ENCODE results near the gene GRK2. TPM values are rescaled to one million over a fixed set of nuclear protein-coding genes. Genes with fewer than 3 reads are reported as not detected.

Gene GRK2
- total and polyA plus RNA-seq, 9 of the 15 experiments (the other 6 are each of a cell fraction or from before 2014, with no cell fraction given) = 0.24 to 95.8 (median 56.5) TPM

GRCh38 chr11:67317888-67318555 is 51.7 kb downstream of the GRK2 start (continued):
- TF ChIP-seq RBM34 (IDR thresholded peaks at IDR 0.05; ENCODE audit: borderline replicate concordance, insufficient read depth, low read length) (no peak), ZBTB17 (CRISPR knock-in tag; IDR thresholded peaks at IDR 0.05) (peak; percentile 44; the same call in 1 of the 2 replicates), E2F5 (CRISPR knock-in tag; IDR thresholded peaks at IDR 0.05) (0 out of 2 replicates have a peak, but pooled peaks have one; percentile 54), FIP1L1 (IDR thresholded peaks at IDR 0.05; ENCODE audit: low read depth, low read length, poor library complexity, severe bottlenecking) (peak; percentile 30), ZNF143 (CRISPR knock-in tag; IDR thresholded peaks at IDR 0.05) (peak; percentile 0; the same call in 1 of the 2 replicates), HDAC1 (IDR thresholded peaks at IDR 0.05) (peak in 1 of 2 experiments; percentile 36; a peak in 1 of 4 replicates), ARNT (IDR thresholded peaks at IDR 0.05) (no peak), CBX5 (IDR thresholded peaks at IDR 0.05; ENCODE audit: borderline replicate concordance, low read depth) (no peak), GTF2E2 (tag; IDR thresholded peaks at IDR 0.05) (0 out of 2 replicates have a peak, but pooled peaks have one; percentile 36), ATF3 (IDR thresholded peaks at IDR 0.05) (no peak), ATF3 (CRISPR knock-in tag; conservative IDR thresholded peaks at IDR 0.05) (0 out of 2 replicates have a peak, but pooled peaks have one; percentile 30)
- TF ChIP-seq, protein P1, sequence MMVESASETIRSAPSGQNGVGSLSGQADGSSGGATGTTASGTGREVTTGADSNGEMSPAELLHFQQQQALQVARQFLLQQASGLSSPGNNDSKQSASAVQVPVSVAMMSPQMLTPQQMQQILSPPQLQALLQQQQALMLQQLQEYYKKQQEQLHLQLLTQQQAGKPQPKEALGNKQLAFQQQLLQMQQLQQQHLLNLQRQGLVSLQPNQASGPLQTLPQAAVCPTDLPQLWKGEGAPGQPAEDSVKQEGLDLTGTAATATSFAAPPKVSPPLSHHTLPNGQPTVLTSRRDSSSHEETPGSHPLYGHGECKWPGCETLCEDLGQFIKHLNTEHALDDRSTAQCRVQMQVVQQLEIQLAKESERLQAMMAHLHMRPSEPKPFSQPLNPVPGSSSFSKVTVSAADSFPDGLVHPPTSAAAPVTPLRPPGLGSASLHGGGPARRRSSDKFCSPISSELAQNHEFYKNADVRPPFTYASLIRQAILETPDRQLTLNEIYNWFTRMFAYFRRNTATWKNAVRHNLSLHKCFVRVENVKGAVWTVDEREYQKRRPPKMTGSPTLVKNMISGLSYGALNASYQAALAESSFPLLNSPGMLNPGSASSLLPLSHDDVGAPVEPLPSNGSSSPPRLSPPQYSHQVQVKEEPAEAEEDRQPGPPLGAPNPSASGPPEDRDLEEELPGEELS (CRISPR knock-in tag; IDR thresholded peaks at IDR 0.05; ENCODE audit: borderline replicate concordance) = 0 out of 2 replicates have a peak, but pooled peaks have one; percentile 69
- TF ChIP-seq, protein P2, sequence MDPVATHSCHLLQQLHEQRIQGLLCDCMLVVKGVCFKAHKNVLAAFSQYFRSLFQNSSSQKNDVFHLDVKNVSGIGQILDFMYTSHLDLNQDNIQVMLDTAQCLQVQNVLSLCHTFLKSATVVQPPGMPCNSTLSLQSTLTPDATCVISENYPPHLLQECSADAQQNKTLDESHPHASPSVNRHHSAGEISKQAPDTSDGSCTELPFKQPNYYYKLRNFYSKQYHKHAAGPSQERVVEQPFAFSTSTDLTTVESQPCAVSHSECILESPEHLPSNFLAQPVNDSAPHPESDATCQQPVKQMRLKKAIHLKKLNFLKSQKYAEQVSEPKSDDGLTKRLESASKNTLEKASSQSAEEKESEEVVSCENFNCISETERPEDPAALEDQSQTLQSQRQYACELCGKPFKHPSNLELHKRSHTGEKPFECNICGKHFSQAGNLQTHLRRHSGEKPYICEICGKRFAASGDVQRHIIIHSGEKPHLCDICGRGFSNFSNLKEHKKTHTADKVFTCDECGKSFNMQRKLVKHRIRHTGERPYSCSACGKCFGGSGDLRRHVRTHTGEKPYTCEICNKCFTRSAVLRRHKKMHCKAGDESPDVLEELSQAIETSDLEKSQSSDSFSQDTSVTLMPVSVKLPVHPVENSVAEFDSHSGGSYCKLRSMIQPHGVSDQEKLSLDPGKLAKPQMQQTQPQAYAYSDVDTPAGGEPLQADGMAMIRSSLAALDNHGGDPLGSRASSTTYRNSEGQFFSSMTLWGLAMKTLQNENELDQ (CRISPR knock-in tag; IDR thresholded peaks at IDR 0.05; ENCODE audit: borderline replicate concordance) = 0 out of 2 replicates have a peak, but pooled peaks have one; percentile 32

All from K562 (cell line).